Measurements from ENCODE around the gene ZNF213.
"Not testable (repeated sequence)": the region's sequence is repeated elsewhere in the genome, so short reads cannot be mapped to it uniquely, and the experiment has no call there.

Gene ZNF213

GRCh38 chr16:3171855-3172593 is 37.2 kb downstream of the ZNF213 start:
- ATAC-seq: peak; percentile 48 to 59

DNA sequence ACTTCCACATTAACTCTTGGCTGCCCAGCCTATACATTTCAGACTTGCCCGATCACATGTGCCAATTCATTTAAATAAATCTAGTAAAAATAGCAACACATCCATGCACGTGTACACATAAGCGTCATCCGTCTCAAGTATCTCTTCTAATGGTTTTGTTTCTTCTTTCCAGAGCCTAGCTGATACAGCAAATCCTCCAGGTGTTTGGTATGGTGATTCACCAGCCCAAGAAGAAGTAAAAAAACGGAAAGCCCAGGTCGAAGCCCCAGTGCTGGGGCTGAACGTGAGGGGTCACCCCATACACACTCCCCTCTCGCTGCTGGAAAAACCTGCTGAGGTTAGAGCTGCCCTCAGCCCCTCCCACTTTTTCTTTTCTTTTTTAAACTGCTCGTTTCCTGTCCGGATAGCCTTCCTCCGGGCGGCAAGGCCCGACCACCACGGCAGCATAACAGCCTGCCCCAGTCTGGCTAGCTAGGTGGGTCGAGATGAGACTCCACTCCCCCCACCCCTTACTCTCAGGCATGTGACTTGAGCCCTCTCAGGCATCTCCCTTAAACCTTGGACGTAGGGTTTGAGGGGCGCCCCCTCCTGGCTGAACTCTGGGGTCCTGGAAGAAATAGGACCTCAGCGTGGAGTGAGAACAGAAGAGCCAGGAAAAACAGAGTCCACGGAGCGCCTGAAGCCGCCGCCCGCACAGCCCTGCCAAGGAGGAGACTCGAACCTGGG is 39.2 kb downstream of the ZNF213 start:
- ATAC-seq: peak; percentile 15 to 22

- ATAC-seq: no peak
These were observed 39.9 kb downstream of the ZNF213 start for GRCh38 chr16:3174618-3175148.

- no peak for ATAC-seq
These were observed 40.6 kb downstream of the ZNF213 start for GRCh38 chr16:3175157-3176093.

GRCh38 chr16:3179651-3180050 is 44.8 kb downstream of the ZNF213 start:
- no peak for ATAC-seq

DNA sequence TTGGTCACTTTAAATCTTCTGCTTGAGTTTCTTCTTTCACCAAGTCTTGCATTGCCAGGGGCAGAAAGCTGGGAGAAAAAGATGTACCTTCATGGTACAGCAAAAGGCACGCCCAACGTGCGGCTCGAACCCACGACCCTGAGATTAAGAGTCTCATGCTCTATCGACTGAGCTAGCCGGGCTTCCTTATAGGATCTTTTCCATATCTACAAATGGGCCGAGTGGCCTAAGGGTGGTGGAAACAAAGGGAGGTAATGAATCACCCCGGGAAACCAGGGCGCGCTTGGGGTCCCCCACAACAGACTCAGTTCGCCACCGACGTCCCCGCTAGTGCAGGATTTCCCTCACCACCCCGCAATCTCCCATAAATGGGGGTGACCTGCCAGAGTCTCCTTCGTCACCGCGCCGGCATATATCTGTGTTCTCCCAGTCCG is 45.6 kb downstream of the ZNF213 start:
- ATAC-seq: no peak

DNA sequence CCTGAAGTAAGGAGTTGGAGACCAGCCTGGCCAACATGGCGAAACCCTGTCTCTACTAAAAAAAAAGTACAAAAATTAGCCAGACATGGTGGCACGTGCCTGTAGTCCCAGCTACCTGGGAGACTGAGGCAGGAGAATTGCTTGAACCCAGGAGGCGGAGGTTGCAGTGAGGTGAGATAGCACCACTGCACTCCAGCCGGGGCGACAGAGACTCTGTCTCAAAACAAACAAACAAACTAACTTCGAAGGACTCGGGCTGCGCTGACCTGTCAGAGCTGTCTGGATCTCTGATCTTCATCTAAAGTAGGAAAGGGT is 47.4 kb downstream of the ZNF213 start:
- not testable (repeated sequence) for ATAC-seq

GRCh38 chr16:3182608-3183444 is 48.0 kb downstream of the ZNF213 start:
- peak; percentile 41 to 54 for ATAC-seq

DNA sequence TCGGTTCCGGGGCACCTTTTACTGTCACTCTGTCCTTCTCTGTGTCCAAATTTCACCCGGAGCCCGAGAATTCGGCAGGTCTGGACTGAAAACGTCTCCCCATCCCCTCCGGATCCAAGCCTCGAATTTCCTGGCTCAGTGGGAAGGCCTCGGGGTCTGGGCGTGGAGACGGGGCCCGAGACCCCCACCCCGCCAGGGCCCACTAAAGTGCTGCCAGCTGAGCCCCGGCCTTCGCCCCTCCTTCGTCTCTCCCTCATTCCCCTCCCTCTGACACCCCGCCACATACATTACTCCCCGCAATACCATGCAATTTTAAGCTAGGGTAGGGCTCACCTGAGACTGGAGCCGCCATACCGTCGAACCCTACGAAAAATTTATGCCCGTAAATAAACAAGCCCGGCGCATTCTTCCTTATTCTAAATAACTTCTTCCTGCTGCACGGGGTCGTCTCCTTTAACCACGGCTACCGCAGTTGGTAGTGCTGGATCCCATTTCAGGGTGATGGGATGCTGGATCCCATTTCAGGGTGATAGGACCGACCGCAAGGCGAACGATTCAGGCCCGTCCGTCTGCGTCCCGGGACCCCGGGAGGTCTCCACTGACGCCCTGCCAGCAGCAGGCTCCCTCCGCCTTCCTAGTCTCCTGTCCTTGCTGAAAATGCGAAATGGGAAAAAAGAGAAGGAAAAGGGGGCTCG is 48.8 kb downstream of the ZNF213 start:
- no peak for ATAC-seq

DNA sequence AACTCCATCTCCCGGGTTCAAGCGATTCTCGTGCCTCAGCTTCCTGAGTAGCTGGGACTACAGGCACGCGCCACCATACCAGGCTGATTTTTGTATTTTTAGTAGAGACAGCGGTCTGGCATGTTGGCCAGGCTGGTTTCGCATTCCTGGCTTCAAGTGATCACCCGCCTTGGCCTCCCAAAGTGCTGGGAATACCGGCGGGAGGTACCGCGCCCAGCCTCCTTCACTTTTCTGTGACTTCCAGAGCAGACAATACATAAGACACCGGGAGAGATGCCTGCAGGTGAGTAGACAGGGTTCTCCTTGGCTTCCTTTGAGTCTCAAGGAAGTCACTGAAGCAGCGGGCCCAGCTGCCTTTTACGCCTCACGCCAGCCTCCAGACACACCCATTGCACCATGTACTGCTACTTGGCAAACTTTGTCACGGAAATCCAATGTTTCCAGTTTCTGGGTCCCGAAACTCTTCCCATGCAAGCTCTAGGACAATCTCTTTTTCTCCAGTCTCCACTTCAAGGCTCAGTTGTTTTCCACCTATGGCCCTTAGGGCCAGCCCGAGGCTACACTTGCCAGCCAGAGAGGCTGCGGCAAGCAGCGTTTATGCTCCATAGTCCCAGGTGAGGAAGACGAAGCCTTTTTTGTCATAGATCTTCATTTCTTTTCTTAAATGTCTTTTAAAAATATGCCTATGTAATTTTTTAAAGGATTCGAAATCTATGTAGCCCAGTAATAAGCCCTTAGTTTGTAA is 52.3 kb downstream of the ZNF213 start:
- ATAC-seq: no peak

- ATAC-seq: peak; percentile 77
These were observed 53.2 kb downstream of the ZNF213 start, which contains the start of gene OR1F1 for GRCh38 chr16:3187798-3188674. OR1F1 (plus strand) TSS chr16:3188204.

DNA sequence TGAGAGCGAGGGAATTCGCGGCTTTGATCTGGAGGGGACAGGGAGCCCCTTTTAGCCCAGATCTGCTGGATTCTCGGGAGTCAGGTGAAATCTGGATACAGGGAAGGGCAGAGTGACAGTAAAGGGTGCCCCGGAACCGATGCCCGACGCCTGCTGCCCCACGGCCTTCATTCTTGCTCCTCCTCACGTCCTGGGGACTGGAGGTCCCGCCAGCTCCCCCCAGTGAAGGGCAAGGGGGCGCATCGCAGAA is 53.8 kb downstream of the ZNF213 start:
- ATAC-seq: no peak

DNA sequence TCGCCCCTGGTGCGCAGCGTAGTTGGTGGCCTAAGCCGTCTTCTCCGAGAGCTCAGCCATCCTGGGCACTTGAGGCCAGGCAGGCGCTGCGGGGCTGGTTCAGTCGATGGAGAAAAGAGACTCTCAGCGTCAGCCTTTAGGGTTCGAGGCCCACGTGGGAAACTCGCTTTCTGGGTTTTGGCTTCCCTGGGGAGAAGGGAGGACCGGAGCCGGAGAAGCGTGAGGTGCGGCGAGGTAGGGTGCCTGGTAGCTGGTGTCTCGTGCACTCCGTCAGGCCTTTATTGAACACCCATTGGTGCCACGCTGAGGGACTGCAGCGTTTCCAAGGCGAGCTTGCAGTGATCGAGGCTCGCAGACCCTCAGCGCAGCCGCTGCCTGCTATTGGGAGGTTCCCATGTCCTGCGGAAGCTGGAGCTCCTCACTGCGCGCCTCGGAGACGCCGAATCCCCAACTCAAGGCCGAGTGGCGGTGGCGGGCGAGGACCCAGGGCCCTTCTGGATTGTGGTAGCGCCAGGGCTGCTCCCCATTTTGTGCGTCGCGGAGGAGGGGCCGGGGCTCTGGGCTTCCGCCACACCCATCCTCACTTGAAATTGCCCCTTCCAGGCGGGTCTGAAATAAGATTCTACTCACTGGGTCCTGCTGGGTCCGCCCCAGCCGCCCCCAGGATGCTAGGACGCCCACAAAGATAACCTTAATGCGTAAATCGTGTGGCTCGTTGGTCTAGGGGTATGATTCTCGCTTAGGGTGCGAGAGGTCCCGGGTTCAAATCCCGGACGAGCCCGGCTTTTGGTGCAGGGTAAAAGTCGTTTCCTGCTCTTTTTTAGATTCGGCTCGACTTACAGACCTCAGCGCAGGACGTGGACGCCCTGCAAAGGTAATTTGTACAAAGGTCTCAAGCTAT is 54.3 kb downstream of the ZNF213 start:
- peak; percentile 17 to 37 for ATAC-seq

DNA sequence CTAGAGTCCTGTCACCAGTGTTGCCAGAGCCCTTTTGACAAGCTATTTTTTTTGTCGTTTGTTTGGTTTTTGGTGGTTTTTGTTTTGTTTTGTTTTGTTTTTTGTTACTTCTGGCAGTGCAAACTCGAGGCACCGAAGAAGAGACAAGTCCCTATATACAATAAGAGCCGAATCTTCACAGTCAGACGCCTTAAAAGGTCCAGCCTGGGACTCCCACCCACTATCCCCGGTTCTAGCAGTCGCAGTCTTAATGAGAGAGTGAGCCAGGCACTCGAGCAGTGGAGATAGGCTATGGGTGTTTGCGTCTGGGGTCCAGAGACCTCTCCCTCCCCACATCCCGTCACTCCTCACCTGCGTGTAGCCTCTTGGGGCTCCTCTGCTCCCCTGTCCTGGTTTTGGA is 55.0 kb downstream of the ZNF213 start:
- ATAC-seq: no peak

- no peak for ATAC-seq
These were observed 56.1 kb downstream of the ZNF213 start for GRCh38 chr16:3190949-3191353.

Measured in activated CD4-positive, CD25-positive, alpha-beta regulatory T cell treated with anti-CD3 and anti-CD28 coated beads, Interleukin-2, amount 50 U/mL, for 24 hours (primary cell).